Hepatocyte (in vitro differentiated cells): ENCODE results near the gene KIF3B.

Experiments used
- EZH2 ChIP-seq: fragments of 200-600 bp; sonication (generic); IDR thresholded peaks from 2 replicates; pipeline ENCODE4 v1.6.1; 2016; ENCODE audit warnings: antibody characterized with exemption, mild to moderate bottlenecking, borderline replicate concordance
- TF ChIP-seq, protein P1 (sequence below): fragments of 200-600 bp; sonication (generic); IDR thresholded peaks from 2 replicates; pipeline ENCODE4 v1.5.1; 2016; ENCODE audit warnings: antibody characterized with exemption, mild to moderate bottlenecking; ENCODE audit not compliant: poor library complexity

DNA sequence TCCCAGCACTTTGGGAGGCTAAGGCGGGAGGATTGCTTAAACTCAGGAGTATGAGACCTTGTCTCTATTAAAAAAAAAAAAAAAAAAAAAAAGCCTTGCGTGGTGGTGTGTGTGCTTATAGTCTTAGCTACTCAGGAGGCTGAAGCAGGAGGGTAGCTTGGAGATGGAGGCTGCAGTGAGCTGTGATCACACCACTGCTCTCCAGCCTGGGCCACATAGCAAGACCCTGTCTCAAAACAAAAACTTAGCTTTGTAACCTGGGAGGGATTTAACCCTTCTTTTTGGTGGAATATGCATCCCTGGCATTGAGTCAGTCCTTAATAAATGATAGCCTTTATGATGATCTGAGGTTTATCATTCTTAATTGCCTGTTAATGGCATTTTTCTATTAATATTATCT is 93.4 kb downstream of the KIF3B start:
- no peak for TF ChIP-seq EZH2
- TF ChIP-seq, protein P1, sequence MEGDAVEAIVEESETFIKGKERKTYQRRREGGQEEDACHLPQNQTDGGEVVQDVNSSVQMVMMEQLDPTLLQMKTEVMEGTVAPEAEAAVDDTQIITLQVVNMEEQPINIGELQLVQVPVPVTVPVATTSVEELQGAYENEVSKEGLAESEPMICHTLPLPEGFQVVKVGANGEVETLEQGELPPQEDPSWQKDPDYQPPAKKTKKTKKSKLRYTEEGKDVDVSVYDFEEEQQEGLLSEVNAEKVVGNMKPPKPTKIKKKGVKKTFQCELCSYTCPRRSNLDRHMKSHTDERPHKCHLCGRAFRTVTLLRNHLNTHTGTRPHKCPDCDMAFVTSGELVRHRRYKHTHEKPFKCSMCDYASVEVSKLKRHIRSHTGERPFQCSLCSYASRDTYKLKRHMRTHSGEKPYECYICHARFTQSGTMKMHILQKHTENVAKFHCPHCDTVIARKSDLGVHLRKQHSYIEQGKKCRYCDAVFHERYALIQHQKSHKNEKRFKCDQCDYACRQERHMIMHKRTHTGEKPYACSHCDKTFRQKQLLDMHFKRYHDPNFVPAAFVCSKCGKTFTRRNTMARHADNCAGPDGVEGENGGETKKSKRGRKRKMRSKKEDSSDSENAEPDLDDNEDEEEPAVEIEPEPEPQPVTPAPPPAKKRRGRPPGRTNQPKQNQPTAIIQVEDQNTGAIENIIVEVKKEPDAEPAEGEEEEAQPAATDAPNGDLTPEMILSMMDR, result no peak
